Activated naive CD4-positive, alpha-beta T cell treated with anti-CD3 and anti-CD28 coated beads for 36 hours (primary cell): ENCODE results near the gene GALNT16. TPM values are rescaled to one million over a fixed set of nuclear protein-coding genes. Genes with fewer than 3 reads are reported as not detected.

Experiments
- CTCF ChIA-PET: fragments of 350-600 bp; sonication (Branson Sonifier 250); formaldehyde crosslinking; loops from one replicate; lab custom pipeline; 2021; ENCODE audit warnings: antibody characterized with exemption; lab: Charles Lee
- DNase-seq: peaks from one replicate; pipeline ENCODE4 v3.0.0-alpha.2; 2020
- H3K27ac Mint-ChIP-seq: one replicate; pipeline ENCODE4 v1.8.0; 2021; ENCODE audit warnings: mild to moderate bottlenecking, mixed read lengths
- H3K27me3 Mint-ChIP-seq: one replicate; pipeline ENCODE4 v1.8.0; 2021; ENCODE audit warnings: low read depth, mixed read lengths
- H3K36me3 Mint-ChIP-seq: one replicate; pipeline ENCODE4 v1.8.0; 2021; ENCODE audit warnings: low read depth, mixed read lengths
- H3K4me1 Mint-ChIP-seq: one replicate; pipeline ENCODE4 v1.8.0; 2021; ENCODE audit warnings: low read depth, mixed read lengths
- H3K4me3 Mint-ChIP-seq: one replicate; pipeline ENCODE4 v1.8.0; 2021; ENCODE audit warnings: mild to moderate bottlenecking, moderate library complexity, mixed read lengths
- H3K9me3 Mint-ChIP-seq: one replicate; pipeline ENCODE4 v1.8.0; 2021; ENCODE audit warnings: mixed read lengths
- intact Hi-C: fragments of 100-400 bp; cut with micrococcal nuclease; formaldehyde crosslinking; loops from one replicate; pipeline ENCODE4 v1.15.1; 2023
- total RNA-seq, 2 experiments: library from RNA; stranded (reverse); gene quantifications; one replicate each; pipeline ENCODE4 v1.2.3, GENCODE V29; 2021

The GALNT16 gene
- total RNA-seq, 2 experiments from 2014 or later, result 0.02 TPM; not detected in 1

DNA sequence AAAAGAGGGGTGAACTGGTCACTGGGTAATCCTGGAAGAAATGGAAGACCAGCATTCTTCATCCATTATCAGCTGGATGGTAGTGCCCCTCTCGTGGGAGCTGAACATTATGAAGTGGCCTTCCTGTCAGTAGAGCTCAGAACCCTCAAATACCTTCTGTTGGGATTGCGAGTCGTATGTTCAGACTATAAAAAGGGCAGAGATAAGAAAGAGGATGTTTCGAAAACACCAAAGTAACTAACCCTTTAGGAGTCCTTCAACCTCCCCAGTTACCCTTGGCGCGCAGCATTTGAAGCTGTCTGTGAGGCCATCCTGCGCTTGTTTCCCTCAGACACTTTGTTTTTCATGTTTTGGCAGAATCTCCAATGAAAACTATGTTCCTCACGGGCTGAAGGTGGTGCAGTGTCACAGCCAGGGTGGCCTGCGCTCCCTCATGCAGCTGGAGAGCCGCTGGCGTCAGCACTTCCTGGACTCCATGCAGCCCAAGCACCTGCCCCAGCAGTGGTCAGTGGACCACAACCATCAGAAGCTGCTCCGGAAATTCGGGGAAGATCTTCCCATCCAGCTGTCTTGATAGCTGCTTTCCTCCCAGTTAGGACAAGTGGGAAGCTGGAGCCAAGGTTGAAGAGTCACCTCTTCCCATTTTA, 19.3 kb upstream of the GALNT16 start:
- no peaks in the 10 kb centered on the region for H3K9me3 Mint-ChIP-seq
- intact Hi-C loops, result no loop called here
- peaks cover 2% of the 10 kb centered on the region for H3K4me1 Mint-ChIP-seq
- peaks cover 10% of the 10 kb centered on the region for H3K36me3 Mint-ChIP-seq
- no peak for DNase-seq
- no peaks in the 10 kb centered on the region for H3K27me3 Mint-ChIP-seq
- no peak overlapping the region for H3K27ac Mint-ChIP-seq
- CTCF ChIA-PET, result interaction anchor here (0.5 to 2.8 kb wide), 5 partner anchors 12 to 705 kb away, joined by 3 to 10 read pairs (median 3); no protein-coding TSS in a partner anchor
- H3K4me3 Mint-ChIP-seq, result no peak overlapping the region

DNA sequence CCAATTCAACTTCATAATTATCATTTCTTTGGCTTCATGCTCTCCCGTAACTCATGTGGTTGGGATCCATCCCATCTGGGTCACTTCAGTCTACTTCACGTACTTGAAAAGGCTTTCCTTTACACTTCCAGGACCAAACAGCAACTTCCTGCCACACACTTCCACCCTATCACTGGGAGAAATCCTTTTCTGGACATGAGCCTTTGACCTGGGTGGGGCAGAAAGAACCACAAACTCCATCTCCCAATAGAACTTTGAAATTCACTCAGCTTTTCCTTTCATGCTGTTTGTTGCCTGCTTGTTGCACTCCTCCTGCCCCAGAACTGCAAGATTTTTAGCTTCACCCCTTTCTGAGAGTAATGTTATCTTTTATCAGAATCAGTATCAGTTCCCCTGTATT, 18.4 kb upstream of the GALNT16 start:
- no peak overlapping the region for H3K4me3 Mint-ChIP-seq
- H3K36me3 Mint-ChIP-seq, result peaks cover 5% of the 10 kb centered on the region
- H3K27me3 Mint-ChIP-seq, result no peaks in the 10 kb centered on the region
- CTCF ChIA-PET, result interaction anchor here (0.6 to 2.8 kb wide), 20 partner anchors 9 to 333 kb away, joined by 3 to 39 read pairs (median 4); partner anchors contain the start of gene CCDC177
- no peak for DNase-seq
- peaks cover 2% of the 10 kb centered on the region for H3K4me1 Mint-ChIP-seq
- H3K9me3 Mint-ChIP-seq, result no peaks in the 10 kb centered on the region
- peak overlapping the region; percentile 22 for H3K27ac Mint-ChIP-seq
- intact Hi-C loops, result no loop called here

DNA sequence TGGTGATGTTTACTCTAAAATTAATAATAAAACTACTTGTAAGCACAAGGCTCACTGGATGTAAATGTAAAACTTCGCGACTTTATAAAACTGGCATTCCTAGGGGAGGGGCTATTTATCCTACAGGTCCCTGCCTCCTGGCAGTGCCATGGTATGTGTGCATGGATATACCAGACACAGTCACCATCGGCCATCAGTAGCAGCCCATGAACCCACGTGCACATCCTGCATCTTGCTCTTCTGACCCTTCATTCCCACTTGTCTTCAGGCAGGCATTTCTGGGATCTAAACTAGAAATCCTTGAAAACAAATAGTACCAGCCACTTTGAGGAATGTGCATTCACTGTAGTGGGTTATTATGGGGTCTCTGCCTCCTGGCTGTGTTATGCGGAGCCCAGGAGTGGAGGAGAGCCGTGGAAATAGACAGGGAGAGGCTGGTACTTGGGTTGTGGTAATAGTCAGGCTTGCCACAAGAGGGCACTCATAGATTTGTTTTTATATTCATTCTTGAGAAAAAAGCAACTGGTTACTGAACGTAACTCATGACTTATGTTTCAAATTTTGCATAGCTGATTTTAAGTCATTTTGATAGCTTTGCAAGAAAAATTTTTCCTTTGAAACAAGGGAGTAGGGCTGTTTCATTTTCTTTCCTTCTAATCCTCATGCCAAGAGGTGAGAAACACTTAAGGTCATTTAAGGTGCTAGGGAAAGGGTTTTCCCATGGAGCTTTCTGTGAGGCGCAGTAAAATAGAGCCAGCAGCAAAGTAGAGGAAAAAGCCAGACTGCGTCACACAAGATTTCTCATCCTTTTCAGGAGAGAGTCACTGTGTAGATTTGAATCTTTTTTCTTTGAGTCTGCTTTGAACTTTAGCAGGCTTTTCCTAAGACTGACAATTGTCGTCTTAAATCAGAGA, 17.4 kb upstream of the GALNT16 start:
- intact Hi-C loops, result loop anchor here (1.0 kb wide), 3 partner anchors 113 to 332 kb away; partner anchors contain the start of gene CCDC177
- Mint-ChIP-seq H3K27ac (no peak overlapping the region), H3K4me3 (no peak overlapping the region), H3K36me3 (peaks cover 3% of the 10 kb centered on the region), H3K4me1 (peaks cover 2% of the 10 kb centered on the region), H3K9me3 (no peaks in the 10 kb centered on the region), H3K27me3 (no peaks in the 10 kb centered on the region)
- CTCF ChIA-PET, result interaction anchor here (0.5 to 2.8 kb wide), 37 partner anchors 10 to 503 kb away, joined by 3 to 39 read pairs (median 4); partner anchors contain the start of gene CCDC177
- peak; percentile 77 for DNase-seq

DNA sequence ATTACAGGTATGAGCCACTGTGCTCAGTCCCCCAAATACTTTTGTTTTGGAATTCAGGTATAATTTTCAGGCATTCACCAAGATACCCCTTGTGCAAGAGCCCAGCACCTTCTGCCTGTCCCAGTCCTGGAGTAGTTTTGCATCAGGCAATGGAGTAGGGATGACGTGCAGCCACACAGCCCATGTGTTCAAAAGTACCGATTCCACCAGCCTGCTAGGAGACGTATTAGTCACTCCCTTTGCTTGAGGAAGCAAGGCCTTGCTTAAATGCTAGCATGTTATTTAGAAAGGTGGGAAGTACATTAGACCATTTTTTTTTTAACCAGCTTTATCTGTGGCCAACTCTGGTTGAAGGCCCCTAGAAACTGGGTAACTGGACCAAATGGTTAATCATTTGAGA, 15.0 kb upstream of the GALNT16 start:
- DNase-seq, result no peak
- CTCF ChIA-PET, result interaction anchor here (0.6 to 1.0 kb wide), 4 partner anchors 152 to 336 kb away, joined by 3 to 4 read pairs (median 4); no protein-coding TSS in a partner anchor
- no peak overlapping the region for H3K27ac Mint-ChIP-seq
- peaks cover 2% of the 10 kb centered on the region for H3K4me1 Mint-ChIP-seq
- intact Hi-C loops, result no loop called here
- H3K4me3 Mint-ChIP-seq, result no peak overlapping the region
- H3K36me3 Mint-ChIP-seq, result peaks cover 3% of the 10 kb centered on the region
- H3K27me3 Mint-ChIP-seq, result no peaks in the 10 kb centered on the region
- H3K9me3 Mint-ChIP-seq, result no peaks in the 10 kb centered on the region

DNA sequence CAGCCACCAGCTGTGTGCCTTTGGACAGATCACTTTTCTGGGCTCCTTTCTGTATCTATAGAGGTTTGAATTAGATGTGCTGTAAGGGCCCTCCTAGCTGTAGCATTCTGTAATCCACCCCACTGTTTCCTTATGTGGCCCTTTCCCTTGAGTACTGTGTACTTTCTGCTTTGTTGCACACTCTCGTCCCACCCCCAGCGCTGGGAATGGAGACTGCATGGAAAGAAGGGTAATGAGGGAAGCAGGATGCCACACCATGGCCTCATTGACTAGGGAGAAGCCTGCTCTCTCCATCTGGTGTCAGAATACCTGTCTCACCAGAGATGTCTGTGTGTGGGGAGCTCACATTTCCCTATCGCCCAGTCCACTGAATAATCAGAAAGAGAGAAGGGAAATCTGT, 13.6 kb upstream of the GALNT16 start:
- no peak for DNase-seq
- Mint-ChIP-seq H3K4me1 (peaks cover 2% of the 10 kb centered on the region), H3K4me3 (no peak overlapping the region), H3K27me3 (no peaks in the 10 kb centered on the region), H3K27ac (no peak overlapping the region), H3K36me3 (peaks cover 3% of the 10 kb centered on the region), H3K9me3 (no peaks in the 10 kb centered on the region)
- CTCF ChIA-PET, result interaction anchor here (1.2 kb wide), 1 partner anchor 87 kb away, joined by 3 read pairs; no protein-coding TSS in a partner anchor
- intact Hi-C loops, result no loop called here

DNA sequence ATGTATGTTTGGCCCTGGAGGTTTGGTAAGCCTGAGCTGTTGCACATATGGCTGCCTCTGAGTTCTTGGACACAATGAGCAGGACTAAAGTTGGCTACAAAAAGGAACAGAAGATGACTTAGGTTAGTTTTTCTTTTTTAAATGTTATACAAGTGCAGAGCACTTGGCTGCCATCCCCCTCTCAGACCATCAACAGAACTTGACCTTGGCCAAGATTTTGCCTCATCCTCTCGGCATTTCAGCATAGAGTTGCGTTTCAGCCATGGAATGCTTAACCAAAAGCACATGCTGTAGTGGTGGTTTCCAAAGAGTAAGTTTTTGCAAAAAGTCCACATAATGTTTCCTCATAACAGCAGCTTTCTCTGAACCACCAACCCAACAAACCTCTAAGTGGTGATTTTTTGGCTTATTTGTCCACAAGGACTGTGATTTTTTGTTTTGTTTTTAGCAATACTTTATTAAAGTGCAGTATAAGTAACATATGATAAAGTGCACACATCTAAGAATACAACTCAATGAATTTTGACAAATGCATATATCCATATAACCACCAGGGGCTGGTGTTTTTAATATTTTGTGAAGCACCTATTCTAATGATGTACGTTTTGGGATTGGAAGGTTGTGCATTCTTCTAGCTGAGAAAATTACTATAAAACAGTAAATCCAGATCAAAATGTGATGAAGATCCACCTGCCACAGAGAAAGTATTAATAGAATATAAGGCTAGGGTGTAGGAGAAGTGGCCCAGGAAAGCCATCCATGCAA, 12.1 kb upstream of the GALNT16 start:
- CTCF ChIA-PET, result interaction anchor here (0.6 to 0.7 kb wide), 2 partner anchors 74 to 327 kb away, joined by 3 to 7 read pairs; partner anchors contain the start of gene CCDC177
- Mint-ChIP-seq H3K27ac (no peak overlapping the region), H3K9me3 (no peaks in the 10 kb centered on the region), H3K4me1 (no peaks in the 10 kb centered on the region), H3K4me3 (no peak overlapping the region), H3K36me3 (no peaks in the 10 kb centered on the region), H3K27me3 (no peaks in the 10 kb centered on the region)
- intact Hi-C loops, result no loop called here
- DNase-seq, result no peak

DNA sequence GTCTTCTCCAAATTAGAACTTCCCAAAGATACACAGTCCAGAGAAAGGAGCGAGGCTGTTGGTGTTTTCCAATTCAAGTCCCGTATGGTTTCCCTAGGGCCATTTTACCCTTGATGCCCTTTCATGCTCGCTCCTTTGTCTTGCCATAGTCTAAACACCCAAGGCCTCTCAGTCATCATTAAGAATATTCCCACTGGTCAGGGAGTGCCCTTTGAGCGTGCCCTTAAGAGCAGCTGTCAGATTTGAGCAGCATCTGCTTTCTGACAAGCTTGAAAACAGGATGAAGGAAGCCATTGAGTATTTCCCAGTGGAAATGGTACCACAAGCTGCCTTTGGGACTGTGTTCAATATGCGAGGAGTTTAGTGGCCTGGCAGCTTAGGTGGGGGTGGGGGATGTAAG, 10.4 kb upstream of the GALNT16 start:
- DNase-seq, result no peak
- CTCF ChIA-PET, result no interaction called here
- no peak overlapping the region for H3K4me3 Mint-ChIP-seq
- H3K9me3 Mint-ChIP-seq, result no peaks in the 10 kb centered on the region
- no peaks in the 10 kb centered on the region for H3K36me3 Mint-ChIP-seq
- no peak overlapping the region for H3K27ac Mint-ChIP-seq
- H3K4me1 Mint-ChIP-seq, result no peaks in the 10 kb centered on the region
- intact Hi-C loops, result no loop called here
- H3K27me3 Mint-ChIP-seq, result no peaks in the 10 kb centered on the region

DNA sequence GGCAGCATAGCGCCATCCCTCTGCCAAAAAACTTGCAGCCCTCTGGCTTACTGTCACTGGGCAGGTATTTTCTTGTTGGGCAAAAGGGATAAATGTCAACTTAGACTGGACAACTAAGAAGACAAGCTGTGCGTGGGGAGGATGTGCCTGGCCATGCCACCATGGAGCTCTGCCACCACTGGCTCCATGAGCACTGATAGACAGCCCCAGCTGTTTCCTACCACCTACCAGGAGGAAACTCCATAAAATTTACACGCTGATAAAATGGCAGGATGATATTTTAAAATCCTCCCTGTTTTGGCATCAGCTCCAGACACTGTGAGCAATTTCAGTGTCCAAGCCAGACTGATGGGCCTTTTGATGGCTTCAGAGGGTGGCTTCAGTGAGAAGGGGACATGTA, 7.1 kb upstream of the GALNT16 start:
- Mint-ChIP-seq H3K27ac (no peak overlapping the region), H3K36me3 (no peaks in the 10 kb centered on the region), H3K4me1 (no peaks in the 10 kb centered on the region), H3K4me3 (no peak overlapping the region), H3K27me3 (peaks cover 10% of the 10 kb centered on the region), H3K9me3 (no peaks in the 10 kb centered on the region)
- intact Hi-C loops, result no loop called here
- CTCF ChIA-PET, result interaction anchor here (0.5 to 1.0 kb wide), 2 partner anchors 96 to 1436 kb away, joined by 3 to 6 read pairs; partner anchors contain the start of gene ZFYVE26
- no peak for DNase-seq

DNA sequence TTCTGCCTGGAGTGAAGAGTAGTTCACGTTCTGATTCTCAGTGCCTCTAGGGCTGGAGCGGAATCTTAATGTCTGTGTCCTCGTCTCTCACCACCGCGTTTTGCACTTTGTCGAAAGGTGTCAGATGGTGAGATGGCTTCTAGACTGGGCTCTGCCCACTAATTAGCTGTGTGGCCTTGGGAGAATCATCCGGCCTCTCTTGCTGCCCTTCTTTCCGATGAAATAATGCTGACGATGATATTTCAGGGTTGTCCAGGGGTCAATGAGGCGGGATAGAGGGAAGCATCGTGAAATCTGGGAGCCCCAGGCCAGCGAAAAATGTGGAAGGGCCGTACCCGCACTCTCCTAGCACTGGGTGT, 811 bp upstream of the GALNT16 start:
- no peaks in the 10 kb centered on the region for H3K36me3 Mint-ChIP-seq
- no peak overlapping the region for H3K27ac Mint-ChIP-seq
- CTCF ChIA-PET, result interaction anchor here (1.1 to 1.9 kb wide), 2 partner anchors 200 to 205 kb away, joined by 3 to 5 read pairs; no protein-coding TSS in a partner anchor
- H3K27me3 Mint-ChIP-seq, result peaks cover 50% of the 10 kb centered on the region
- intact Hi-C loops, result no loop called here
- DNase-seq, result no peak
- peaks cover 6% of the 10 kb centered on the region for H3K4me1 Mint-ChIP-seq
- H3K9me3 Mint-ChIP-seq, result no peaks in the 10 kb centered on the region
- no peak overlapping the region for H3K4me3 Mint-ChIP-seq

DNA sequence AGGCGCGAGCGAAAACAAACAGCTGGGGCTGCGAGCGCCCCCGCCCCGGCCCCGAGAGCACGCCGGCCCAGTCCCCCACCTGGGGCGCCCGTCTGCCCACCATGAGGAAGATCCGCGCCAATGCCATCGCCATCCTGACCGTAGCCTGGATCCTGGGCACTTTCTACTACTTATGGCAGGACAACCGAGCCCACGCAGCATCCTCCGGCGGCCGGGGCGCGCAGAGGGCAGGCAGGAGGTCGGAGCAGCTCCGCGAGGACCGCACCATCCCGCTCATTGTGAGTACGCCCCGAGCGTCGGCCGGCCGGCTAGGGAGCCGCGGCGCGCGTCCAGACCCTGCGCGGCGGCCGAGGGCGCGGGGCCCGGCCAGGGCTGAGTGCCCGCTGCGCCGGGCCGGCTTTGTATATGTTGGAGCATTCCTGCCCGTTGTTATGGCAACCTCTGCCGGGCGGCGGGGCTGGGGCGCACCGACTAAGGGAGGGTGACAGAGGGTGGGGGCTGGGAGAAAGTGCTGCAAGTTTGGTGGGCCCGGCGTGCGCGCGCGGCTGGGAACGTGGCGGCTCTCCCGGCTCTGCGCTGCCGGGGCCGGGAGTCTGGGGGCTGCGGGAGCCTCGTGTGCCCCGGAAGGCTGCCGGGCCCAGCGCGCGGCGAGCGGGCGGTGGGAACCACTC, 367 bp downstream of the GALNT16 start:
- no peaks in the 10 kb centered on the region for H3K9me3 Mint-ChIP-seq
- intact Hi-C loops, result loop anchor here (2.0 kb wide), 1 partner anchor 138 kb away; the partner anchor contains the start of genes ERH and SLC39A9
- DNase-seq, result peak; percentile 22
- H3K36me3 Mint-ChIP-seq, result no peaks in the 10 kb centered on the region
- H3K4me1 Mint-ChIP-seq, result peaks cover 6% of the 10 kb centered on the region
- CTCF ChIA-PET, result interaction anchor here (1.1 to 1.9 kb wide), 3 partner anchors 57 to 204 kb away, joined by 3 to 5 read pairs (median 3); no protein-coding TSS in a partner anchor
- H3K27ac Mint-ChIP-seq, result no peak overlapping the region
- peaks cover 51% of the 10 kb centered on the region for H3K27me3 Mint-ChIP-seq
- peak overlapping the region; percentile 54 for H3K4me3 Mint-ChIP-seq
